RWPE1 (cell line): ENCODE measurements around the gene TRAPPC11.

ENCODE experiments used
- CTCF ChIA-PET: fragments of 350-600 bp; sonication (Branson Sonifier 250); formaldehyde crosslinking; extraction: SDS; loops from one replicate; lab custom pipeline; 2021; lab: Yijun Ruan, JAX
- POLR2A ChIA-PET: fragments of 400-600 bp; formaldehyde crosslinking; extraction: SDS; loops from one replicate; lab custom pipeline; 2020; ENCODE audit warnings: antibody characterized with exemption; ENCODE audit not compliant: low non-redundant PET; lab: Yijun Ruan, JAX
- DNase-seq: peaks from one replicate; pipeline ENCODE4 v3.0.0; 2012; ENCODE audit warnings: low spot score
- H3K27ac ChIP-seq: fragments of 450-650 bp; 2 replicates; pipeline ENCODE4 v1.5.1; 2017
- TF ChIP-seq, protein P1 (sequence below): fragments of 450-650 bp; conservative IDR thresholded peaks from 2 replicates; pipeline ENCODE4 v1.5.1; 2017; ENCODE audit warnings: low read depth, mild to moderate bottlenecking

Gene TRAPPC11

DNA sequence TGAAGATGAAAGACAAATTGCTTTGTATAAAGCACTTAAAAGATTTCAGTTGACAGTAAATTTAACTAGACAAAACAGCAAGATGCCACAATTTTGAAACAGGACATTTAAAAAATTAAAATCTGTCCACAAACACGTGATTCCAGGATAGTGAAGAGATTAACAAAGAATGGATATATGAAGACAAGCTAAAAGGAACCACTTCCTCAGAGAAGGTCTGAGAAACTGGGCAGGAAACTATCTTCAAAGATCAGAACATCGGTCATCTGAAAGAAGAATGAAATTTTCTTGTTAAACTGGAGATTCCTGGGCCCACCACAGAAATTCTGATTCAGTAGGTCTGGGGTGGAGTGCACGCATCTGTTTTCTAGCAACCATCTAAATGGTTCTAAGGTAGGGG lies 1.5 kb upstream of the TRAPPC11 start:
- ChIA-PET POLR2A (no interaction called here), CTCF (interaction anchor here (0.6 to 0.7 kb wide), 3 partner anchors 138 to 457 kb away, joined by 3 to 4 read pairs (median 3); no protein-coding TSS in a partner anchor)
- no peak overlapping the region for H3K27ac ChIP-seq
- no peak for DNase-seq
- TF ChIP-seq, protein P1, sequence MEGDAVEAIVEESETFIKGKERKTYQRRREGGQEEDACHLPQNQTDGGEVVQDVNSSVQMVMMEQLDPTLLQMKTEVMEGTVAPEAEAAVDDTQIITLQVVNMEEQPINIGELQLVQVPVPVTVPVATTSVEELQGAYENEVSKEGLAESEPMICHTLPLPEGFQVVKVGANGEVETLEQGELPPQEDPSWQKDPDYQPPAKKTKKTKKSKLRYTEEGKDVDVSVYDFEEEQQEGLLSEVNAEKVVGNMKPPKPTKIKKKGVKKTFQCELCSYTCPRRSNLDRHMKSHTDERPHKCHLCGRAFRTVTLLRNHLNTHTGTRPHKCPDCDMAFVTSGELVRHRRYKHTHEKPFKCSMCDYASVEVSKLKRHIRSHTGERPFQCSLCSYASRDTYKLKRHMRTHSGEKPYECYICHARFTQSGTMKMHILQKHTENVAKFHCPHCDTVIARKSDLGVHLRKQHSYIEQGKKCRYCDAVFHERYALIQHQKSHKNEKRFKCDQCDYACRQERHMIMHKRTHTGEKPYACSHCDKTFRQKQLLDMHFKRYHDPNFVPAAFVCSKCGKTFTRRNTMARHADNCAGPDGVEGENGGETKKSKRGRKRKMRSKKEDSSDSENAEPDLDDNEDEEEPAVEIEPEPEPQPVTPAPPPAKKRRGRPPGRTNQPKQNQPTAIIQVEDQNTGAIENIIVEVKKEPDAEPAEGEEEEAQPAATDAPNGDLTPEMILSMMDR, result no peak

DNA sequence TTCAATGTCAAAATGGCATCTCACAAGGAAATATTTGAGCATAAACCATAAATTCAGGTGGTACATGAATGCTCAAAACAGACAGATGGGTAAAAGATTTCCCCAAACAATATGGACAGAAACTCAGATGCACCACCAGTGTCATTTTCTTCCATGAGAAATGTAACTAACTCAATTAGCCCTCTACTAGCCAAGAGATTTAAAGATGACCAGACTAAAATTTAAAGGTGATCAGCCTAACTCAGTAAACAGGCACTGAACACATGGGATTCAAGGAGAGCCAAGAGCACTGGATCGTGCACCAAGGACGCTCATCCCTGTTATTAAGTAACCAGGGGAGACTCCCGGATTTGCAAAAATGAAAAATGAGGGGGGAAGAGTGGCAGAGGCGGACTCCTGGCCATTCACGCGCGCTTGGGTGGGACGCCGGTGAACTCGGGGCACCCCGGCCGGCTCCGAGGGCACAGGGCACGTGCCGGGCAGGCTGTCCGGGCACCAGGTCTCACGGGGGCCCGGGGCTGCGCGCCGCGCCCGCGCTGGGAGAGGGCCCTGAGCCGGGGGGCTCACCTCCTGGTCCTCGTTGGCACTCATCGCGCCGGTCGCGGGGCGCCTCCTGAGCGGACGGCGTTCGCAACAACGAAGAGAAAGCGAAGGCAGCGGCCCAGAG lies 598 bp upstream of the TRAPPC11 start:
- peak overlapping the region; percentile 85 for H3K27ac ChIP-seq
- TF ChIP-seq, protein P1, result no peak
- DNase-seq, result peak; percentile 45
- POLR2A ChIA-PET, result no interaction called here
- CTCF ChIA-PET, result no interaction called here

DNA sequence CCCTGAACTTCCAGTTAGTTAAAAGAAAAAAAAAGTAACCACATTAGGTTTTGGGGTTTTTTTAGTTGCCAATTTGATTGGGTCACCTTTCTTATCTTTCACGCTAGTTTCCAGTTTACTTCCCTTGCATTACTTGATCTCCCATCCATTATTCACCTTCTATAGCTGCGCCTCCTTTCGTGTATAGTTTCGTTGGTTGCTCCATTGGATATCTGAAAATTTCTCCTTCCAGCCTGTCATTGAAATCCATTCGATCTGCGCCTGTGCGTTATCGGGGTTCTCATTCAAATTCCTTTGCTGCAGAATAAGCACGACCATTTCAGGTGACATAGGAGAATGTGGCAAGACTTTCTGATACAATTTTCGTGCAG lies 764 bp downstream of the TRAPPC11 start:
- no peak for DNase-seq
- no peak overlapping the region for H3K27ac ChIP-seq
- ChIA-PET POLR2A (no interaction called here), CTCF (interaction anchor here (0.6 to 1.1 kb wide), 2 partner anchors 60 to 393 kb away, joined by 3 read pairs; no protein-coding TSS in a partner anchor)
- TF ChIP-seq, protein P1, result no peak

DNA sequence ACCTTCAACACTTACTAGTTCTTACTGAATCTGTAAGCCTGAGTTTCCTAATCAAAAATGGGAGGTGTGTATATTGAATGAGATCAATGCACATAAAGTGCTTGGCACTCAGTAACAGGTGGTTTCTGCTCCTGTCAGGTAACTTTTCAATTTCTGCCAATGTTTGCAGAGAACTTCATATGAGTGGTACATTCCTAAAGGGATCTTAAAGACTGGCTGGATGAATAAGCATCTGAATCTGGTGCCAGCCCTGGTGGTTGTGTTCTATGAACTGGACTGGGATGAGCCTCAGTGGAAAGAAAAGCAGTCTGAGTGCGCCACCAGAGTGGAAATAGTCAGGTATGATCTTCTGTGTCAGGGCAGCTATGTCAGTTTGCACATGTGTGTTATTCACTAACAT lies 7.0 kb downstream of the TRAPPC11 start:
- TF ChIP-seq, protein P1, result no peak
- no peak overlapping the region for H3K27ac ChIP-seq
- no peak for DNase-seq
- ChIA-PET CTCF (no interaction called here), POLR2A (no interaction called here)

DNA sequence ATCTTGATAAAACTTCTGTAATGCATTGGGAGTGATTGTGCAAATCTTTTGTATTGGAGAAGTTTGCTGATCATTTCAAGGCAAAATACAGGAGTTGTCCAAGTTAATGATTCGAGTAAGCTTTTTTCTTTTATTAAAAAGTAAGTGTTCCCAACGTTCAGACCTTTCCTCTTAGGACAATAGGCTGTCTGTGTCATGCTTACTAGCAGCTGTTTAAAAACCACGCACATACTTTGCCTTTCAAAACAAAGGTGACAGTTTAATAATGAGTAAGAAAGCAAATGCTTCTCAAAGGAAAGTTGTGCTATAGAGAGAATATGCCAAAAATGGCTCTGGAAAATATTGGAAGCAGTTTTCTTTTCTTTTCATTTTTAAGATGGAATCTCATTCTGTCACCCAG lies 11.2 kb downstream of the TRAPPC11 start:
- ChIA-PET POLR2A (no interaction called here), CTCF (no interaction called here)
- TF ChIP-seq, protein P1, result no peak
- DNase-seq, result no peak
- H3K27ac ChIP-seq, result no peak overlapping the region

- POLR2A ChIA-PET, result no interaction called here
- H3K27ac ChIP-seq, result no peak overlapping the region
- CTCF ChIA-PET, result no interaction called here
- TF ChIP-seq, protein P1, result no peak
- no peak for DNase-seq
These were observed 12.0 kb downstream of the TRAPPC11 start for GRCh38 chr4:183670960-183671555.
